Immature natural killer cell (primary cell): ENCODE data around the gene CTNNA2. TPM values are rescaled to one million over a fixed set of nuclear protein-coding genes. Genes with fewer than 3 reads are reported as not detected.

Source experiments
- DNase-seq, 3 donors: peaks; one replicate each; pipeline ENCODE4 v3.0.0; 2022; ENCODE audit warnings: mixed read lengths in 1 of 3
- H3K27ac Mint-ChIP-seq, 6 donors: one replicate each; pipeline ENCODE4 v1.8.0; 2020; ENCODE audit warnings: mixed read lengths in 6 of 6, mild to moderate bottlenecking in 5 of 6, inconsistent platforms in 4 of 6, moderate library complexity in 3 of 6
- H3K27me3 Mint-ChIP-seq, 3 donors: one replicate each; pipeline ENCODE4 v1.8.0; 2020 to 2021; ENCODE audit warnings: low read depth in 3 of 3, mild to moderate bottlenecking in 3 of 3, mixed read lengths in 3 of 3, moderate library complexity in 3 of 3, inconsistent platforms in 1 of 3
- H3K36me3 Mint-ChIP-seq, 3 donors: one replicate each; pipeline ENCODE4 v1.8.0; 2020; ENCODE audit warnings: mixed read lengths in 3 of 3, inconsistent platforms in 2 of 3, mild to moderate bottlenecking in 2 of 3
- H3K4me1 Mint-ChIP-seq, 2 donors: one replicate each; pipeline ENCODE4 v1.8.0; 2020; ENCODE audit warnings: inconsistent platforms in 2 of 2, mild to moderate bottlenecking in 2 of 2, mixed read lengths in 2 of 2, moderate library complexity in 1 of 2
- H3K4me3 Mint-ChIP-seq, 5 donors: one replicate each; pipeline ENCODE4 v1.8.0; 2020; ENCODE audit warnings: mild to moderate bottlenecking in 5 of 5, mixed read lengths in 5 of 5, inconsistent platforms in 3 of 5, moderate library complexity in 3 of 5
- H3K9me3 Mint-ChIP-seq, 6 donors: one replicate each; pipeline ENCODE4 v1.8.0; 2020; ENCODE audit warnings: mild to moderate bottlenecking in 6 of 6, mixed read lengths in 6 of 6, inconsistent platforms in 4 of 6, moderate library complexity in 3 of 6
- polyA plus RNA-seq, 3 donors: library from polyadenylated mRNA; unstranded; fragments of 300-500 nt; fragmentation: Illumina TruSeq; gene quantifications; one replicate each; pipeline ENCODE4 v1.2.3, GENCODE V29; 2021

Gene CTNNA2
- polyA plus RNA-seq, 3 donors from 2014 or later, result not detected

DNA sequence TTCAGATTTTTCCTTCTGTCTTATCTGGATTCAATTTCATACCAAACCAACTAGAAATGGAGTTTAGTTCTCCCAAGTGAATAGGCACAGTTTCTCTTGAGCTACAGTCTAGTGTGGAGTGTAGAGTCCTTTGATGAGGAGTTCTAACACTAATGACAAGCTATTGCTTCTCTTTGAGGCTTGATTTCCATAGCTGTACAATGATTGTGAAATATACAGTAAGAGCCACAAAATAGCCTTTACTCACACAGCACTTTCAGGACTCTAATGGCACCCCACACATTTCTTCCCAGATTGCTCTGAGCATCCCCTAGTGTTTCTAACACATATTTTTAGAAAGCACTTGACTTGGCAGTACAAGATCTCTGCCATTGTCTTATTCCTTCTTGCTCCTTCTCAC lies 638.4 kb downstream of the CTNNA2 start:
- H3K27ac Mint-ChIP-seq, result no peak overlapping the region
- peaks cover 2 to 50% (median 14%) of the 10 kb centered on the region in 6 donors for H3K9me3 Mint-ChIP-seq
- H3K36me3 Mint-ChIP-seq, result peaks cover 0 to 3% (median 0%) of the 10 kb centered on the region in 3 donors
- DNase-seq, result no peak
- H3K27me3 Mint-ChIP-seq, result peaks cover 0 to 1% (median 0%) of the 10 kb centered on the region in 3 donors
- no peak overlapping the region for H3K4me3 Mint-ChIP-seq
- no peaks in the 10 kb centered on the region for H3K4me1 Mint-ChIP-seq

DNA sequence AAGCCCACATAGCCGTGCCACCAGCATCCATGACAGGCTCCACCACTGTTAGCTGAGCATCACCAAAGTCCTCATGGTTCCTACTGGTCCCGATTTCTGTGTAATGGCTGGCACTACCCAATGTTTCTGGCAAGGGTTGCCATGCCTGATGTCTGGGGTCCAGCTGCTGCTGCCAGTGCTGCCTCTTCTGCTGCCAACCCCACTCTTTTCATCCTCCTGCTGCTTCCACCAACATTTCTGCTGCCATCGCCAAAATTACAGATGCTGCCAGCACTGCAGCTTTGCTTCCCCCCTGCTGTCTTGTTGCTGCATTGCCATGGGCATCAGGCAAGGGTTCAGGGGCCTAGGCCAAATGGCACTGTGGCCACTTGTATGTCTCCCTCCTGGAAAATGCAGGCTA lies 638.8 kb downstream of the CTNNA2 start:
- Mint-ChIP-seq H3K4me3 (no peak overlapping the region), H3K27ac (no peak overlapping the region), H3K27me3 (peaks cover 0 to 1% (median 0%) of the 10 kb centered on the region in 3 donors), H3K4me1 (no peaks in the 10 kb centered on the region), H3K9me3 (peaks cover 0 to 50% (median 13%) of the 10 kb centered on the region in 6 donors), H3K36me3 (peaks cover 0 to 3% (median 0%) of the 10 kb centered on the region in 3 donors)
- no peak for DNase-seq

DNA sequence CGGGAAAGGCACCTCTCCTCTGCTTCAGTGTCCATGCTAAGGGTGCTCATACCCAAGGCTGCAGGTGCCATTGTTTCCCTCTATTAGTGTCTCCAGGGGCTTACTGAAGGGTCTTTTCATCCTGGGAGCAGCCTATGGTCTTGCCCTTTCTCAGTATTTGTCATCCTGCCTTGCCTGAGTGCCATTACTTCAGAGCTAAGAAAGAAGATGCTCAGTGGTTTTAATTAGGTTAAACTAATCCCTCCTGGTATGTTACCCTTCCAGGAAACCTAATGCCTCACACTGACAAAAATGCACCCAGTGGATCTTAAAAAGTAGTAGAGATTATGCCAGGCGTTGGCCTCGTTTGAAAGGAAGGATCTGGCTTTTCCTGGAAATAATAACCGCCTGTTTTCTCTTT lies 640.3 kb downstream of the CTNNA2 start:
- Mint-ChIP-seq H3K4me1 (no peaks in the 10 kb centered on the region), H3K9me3 (peaks cover 0 to 49% (median 14%) of the 10 kb centered on the region in 6 donors), H3K4me3 (no peak overlapping the region), H3K27ac (no peak overlapping the region), H3K36me3 (peaks cover 0 to 3% (median 0%) of the 10 kb centered on the region in 3 donors), H3K27me3 (peaks cover 0 to 1% (median 0%) of the 10 kb centered on the region in 3 donors)
- no peak for DNase-seq

GRCh38 chr2:80153768-80154167 lies 640.9 kb downstream of the CTNNA2 start:
- no peak overlapping the region for H3K4me3 Mint-ChIP-seq
- no peak overlapping the region for H3K27ac Mint-ChIP-seq
- H3K36me3 Mint-ChIP-seq, result peaks cover 0 to 3% (median 0%) of the 10 kb centered on the region in 3 donors
- H3K27me3 Mint-ChIP-seq, result peaks cover 0 to 1% (median 0%) of the 10 kb centered on the region in 3 donors
- no peak for DNase-seq
- H3K4me1 Mint-ChIP-seq, result no peaks in the 10 kb centered on the region
- H3K9me3 Mint-ChIP-seq, result peaks cover 0 to 47% (median 14%) of the 10 kb centered on the region in 6 donors

DNA sequence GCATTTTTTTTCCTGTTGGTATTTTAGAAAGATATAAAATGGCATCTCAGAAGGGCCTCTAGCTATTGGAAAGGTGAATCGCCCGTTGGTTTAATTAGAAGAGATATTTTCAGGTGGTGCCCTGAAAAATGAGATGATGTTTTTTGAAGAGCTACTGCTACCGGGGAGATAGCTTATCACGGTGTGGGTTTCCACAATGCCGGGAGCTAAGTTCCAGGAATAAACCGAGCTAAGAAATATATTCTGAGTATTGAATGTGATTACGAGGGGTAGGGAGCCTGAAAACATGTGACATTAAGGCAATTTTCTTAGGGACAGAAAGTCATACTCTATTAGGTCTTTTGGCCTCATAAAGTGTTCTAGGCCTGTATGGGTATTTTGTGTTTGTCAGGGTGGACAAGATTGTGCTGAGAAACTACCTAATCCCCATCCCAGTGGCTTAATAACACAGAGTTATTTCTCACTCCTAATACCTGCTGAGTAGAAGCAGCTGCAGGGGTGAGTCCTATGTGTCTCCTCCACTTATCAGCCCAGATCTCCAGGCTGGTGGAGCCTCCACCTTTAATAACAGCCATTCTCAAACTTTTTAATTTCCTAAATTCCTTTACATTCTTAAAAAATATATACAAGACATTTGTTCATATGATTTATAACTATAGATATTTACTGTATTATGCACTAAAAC lies 641.5 kb downstream of the CTNNA2 start:
- Mint-ChIP-seq H3K4me1 (no peaks in the 10 kb centered on the region), H3K9me3 (peaks cover under 1 to 48% (median 16%) of the 10 kb centered on the region in 6 donors), H3K4me3 (no peak overlapping the region), H3K27me3 (peaks cover 0 to 1% (median 0%) of the 10 kb centered on the region in 3 donors), H3K27ac (no peak overlapping the region), H3K36me3 (peaks cover 0 to 3% (median 0%) of the 10 kb centered on the region in 3 donors)
- DNase-seq, result no peak

DNA sequence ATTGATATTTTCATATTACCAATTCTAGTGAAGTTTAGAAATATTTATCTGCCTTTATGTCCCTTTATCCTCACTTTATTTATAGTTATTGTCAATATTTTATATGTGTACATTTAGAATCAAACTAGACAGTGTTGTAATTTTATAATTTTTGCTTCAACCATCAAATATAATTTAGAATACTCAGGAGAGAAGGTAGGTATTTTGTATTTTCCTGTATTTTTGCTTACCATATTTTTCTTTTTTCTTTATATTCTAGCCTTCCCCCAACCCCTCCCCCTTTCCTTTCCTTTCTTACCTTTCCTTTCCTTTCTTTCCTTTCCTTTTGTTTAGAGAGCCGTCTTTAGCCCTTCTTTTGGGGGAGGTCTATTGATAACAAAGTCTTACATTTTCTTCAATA lies 651.5 kb downstream of the CTNNA2 start:
- H3K27me3 Mint-ChIP-seq, result peaks cover 0 to 2% (median 0%) of the 10 kb centered on the region in 3 donors
- no peak overlapping the region for H3K27ac Mint-ChIP-seq
- H3K36me3 Mint-ChIP-seq, result no peaks in the 10 kb centered on the region
- peaks cover under 1 to 36% (median 8%) of the 10 kb centered on the region in 6 donors for H3K9me3 Mint-ChIP-seq
- DNase-seq, result no peak
- H3K4me1 Mint-ChIP-seq, result no peaks in the 10 kb centered on the region
- H3K4me3 Mint-ChIP-seq, result no peak overlapping the region

- DNase-seq, result no peak
- Mint-ChIP-seq H3K27me3 (peaks cover 0 to 2% (median 2%) of the 10 kb centered on the region in 3 donors), H3K9me3 (peaks cover 0 to 39% (median 11%) of the 10 kb centered on the region in 6 donors), H3K36me3 (no peaks in the 10 kb centered on the region), H3K4me1 (no peaks in the 10 kb centered on the region), H3K4me3 (no peak overlapping the region), H3K27ac (no peak overlapping the region)
Observed at GRCh38 chr2:80166483-80167171, 653.8 kb downstream of the CTNNA2 start.

DNA sequence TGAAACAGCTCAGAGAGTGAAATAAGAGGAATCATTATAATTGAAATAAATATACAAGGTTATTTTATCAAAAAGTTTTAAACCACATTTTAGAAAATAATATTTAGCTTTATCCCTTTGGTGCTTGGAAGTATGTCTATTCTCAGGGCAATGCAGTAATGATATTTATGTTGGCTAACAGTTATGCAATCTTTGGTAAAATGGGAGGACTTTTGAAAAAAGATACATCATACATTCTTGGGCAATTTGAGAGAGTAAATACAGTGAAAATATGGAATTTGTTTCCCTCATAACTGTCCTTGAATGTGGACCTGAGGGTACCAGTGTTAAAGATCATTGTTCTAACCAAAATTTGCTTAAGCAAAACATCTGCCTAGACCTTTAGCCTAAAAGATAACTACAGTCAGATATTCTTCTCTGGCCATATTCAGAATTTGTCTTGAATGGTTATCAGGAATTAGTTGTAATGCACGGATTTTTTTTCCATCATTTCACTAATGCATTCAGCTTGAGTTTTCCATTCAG lies 654.5 kb downstream of the CTNNA2 start:
- Mint-ChIP-seq H3K27me3 (peaks cover 0 to 2% (median 2%) of the 10 kb centered on the region in 3 donors), H3K4me1 (no peaks in the 10 kb centered on the region), H3K9me3 (peaks cover 0 to 40% (median 11%) of the 10 kb centered on the region in 6 donors), H3K27ac (no peak overlapping the region), H3K36me3 (no peaks in the 10 kb centered on the region), H3K4me3 (no peak overlapping the region)
- DNase-seq, result no peak

- Mint-ChIP-seq H3K9me3 (peaks cover 0 to 42% (median 12%) of the 10 kb centered on the region in 6 donors), H3K27me3 (peaks cover 0 to 2% (median 2%) of the 10 kb centered on the region in 3 donors), H3K4me1 (no peaks in the 10 kb centered on the region), H3K4me3 (no peak overlapping the region), H3K36me3 (no peaks in the 10 kb centered on the region), H3K27ac (no peak overlapping the region)
- DNase-seq, result no peak
Observed at GRCh38 chr2:80168037-80168436, 655.2 kb downstream of the CTNNA2 start.

DNA sequence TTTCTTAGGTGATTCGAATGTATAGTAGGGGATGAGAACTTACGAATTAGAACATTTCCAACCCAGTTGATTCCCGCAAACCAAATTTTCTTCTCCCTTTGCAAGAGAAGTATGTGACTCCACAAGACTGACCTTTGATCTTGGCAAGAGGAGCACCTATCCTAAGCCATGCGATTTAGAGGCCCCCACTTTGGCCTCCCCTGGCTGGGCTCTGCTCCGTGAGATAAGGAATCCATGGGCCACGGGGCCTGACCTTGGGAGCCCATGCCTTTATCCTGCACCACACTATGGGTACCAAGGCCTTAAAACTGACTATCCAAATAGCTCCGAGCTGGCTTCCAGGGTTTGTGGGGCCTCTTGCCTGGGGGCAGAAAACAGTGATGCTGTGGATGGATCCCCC lies 656.0 kb downstream of the CTNNA2 start:
- H3K4me3 Mint-ChIP-seq, result no peak overlapping the region
- H3K27me3 Mint-ChIP-seq, result peaks cover 0 to 2% (median 2%) of the 10 kb centered on the region in 3 donors
- peaks cover 0 to 49% (median 12%) of the 10 kb centered on the region in 6 donors for H3K9me3 Mint-ChIP-seq
- no peak for DNase-seq
- no peak overlapping the region for H3K27ac Mint-ChIP-seq
- no peaks in the 10 kb centered on the region for H3K36me3 Mint-ChIP-seq
- H3K4me1 Mint-ChIP-seq, result no peaks in the 10 kb centered on the region

- peaks cover 0 to 2% (median 0%) of the 10 kb centered on the region in 3 donors for H3K27me3 Mint-ChIP-seq
- no peaks in the 10 kb centered on the region for H3K36me3 Mint-ChIP-seq
- no peak overlapping the region for H3K27ac Mint-ChIP-seq
- H3K4me1 Mint-ChIP-seq, result no peaks in the 10 kb centered on the region
- no peak for DNase-seq
- no peak overlapping the region for H3K4me3 Mint-ChIP-seq
- peaks cover 0 to 59% (median 15%) of the 10 kb centered on the region in 6 donors for H3K9me3 Mint-ChIP-seq
Observed at GRCh38 chr2:80169811-80170594, 657.2 kb downstream of the CTNNA2 start.

DNA sequence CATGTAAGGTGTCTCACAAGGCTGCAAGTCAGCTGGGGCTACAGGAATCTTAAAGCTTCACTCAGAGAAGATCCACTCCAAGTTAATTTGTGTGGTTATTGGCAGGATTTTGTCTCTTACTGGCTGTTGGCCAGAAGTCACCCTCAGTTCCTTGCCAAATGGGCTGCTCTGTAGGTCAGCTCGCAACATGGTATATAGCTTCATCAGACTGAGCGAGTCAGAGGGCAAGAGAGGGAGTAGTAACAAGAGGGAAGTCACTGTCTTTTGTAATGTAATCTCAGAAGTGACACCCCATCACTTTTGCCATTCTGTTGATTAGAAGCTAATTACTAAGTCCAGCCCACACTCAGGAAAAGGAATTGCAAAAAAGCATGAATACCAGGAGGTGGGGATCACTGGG lies 672.2 kb downstream of the CTNNA2 start:
- Mint-ChIP-seq H3K4me1 (no peaks in the 10 kb centered on the region), H3K9me3 (peaks cover 6 to 43% (median 11%) of the 10 kb centered on the region in 6 donors), H3K4me3 (no peak overlapping the region), H3K36me3 (no peaks in the 10 kb centered on the region), H3K27me3 (no peaks in the 10 kb centered on the region), H3K27ac (no peak overlapping the region)
- DNase-seq, result no peak

GRCh38 chr2:80186262-80186661 lies 673.4 kb downstream of the CTNNA2 start:
- Mint-ChIP-seq H3K9me3 (peaks cover 4 to 37% (median 8%) of the 10 kb centered on the region in 6 donors), H3K4me1 (no peaks in the 10 kb centered on the region), H3K27me3 (no peaks in the 10 kb centered on the region), H3K27ac (no peak overlapping the region), H3K36me3 (no peaks in the 10 kb centered on the region), H3K4me3 (no peak overlapping the region)
- DNase-seq, result no peak
